ENCODE data around the gene PON2. TPM values are rescaled to one million over a fixed set of nuclear protein-coding genes. Genes with fewer than 3 reads are reported as not detected.

The PON2 gene
- total and polyA plus RNA-seq, 2 experiments from 2014 or later = 39.4 to 42.4 TPM

DNA sequence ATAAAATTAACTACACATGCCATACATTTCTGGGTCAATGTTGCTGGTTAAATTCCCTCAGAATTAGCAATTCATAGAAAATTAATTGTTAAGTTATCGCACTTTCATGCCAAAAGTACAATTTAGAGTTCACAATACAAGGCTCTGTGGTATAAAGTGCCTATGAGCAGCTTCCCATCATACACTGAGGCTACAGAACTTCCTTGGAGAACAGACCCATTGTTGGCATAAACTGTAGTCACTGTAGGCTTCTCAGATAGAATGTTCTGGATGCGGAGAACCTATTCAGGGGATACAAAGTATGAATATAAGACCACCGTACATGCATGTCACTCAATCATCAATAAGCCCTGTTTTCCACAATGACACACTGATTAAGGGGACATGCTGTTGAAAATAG is 29.6 kb downstream of the PON2 start (continued):
- TF ChIP-seq ZNF462 (CRISPR knock-in tag; IDR thresholded peaks at IDR 0.05) (no peak), NANOG (IDR thresholded peaks at IDR 0.05; ENCODE audit: borderline replicate concordance) (no peak), STAT1 (IDR thresholded peaks at IDR 0.05; ENCODE audit: unreplicated experiment) (no peak)

- Histone ChIP-seq H3F3A (replicated peaks; ENCODE audit: low read depth) (no peaks in the 10 kb centered on the region), H3K79me2 (replicated peaks; ENCODE audit: insufficient read depth) (no peaks in the 10 kb centered on the region), H3K27me3 (ENCODE audit: insufficient read depth) (no peaks in the 10 kb centered on the region), H3K4me1 (ENCODE audit: insufficient read depth) (no peaks in the 10 kb centered on the region), H3K27ac (ENCODE audit: low read depth) (peak overlapping the region; percentile 20; the same call in 1 of the 2 replicates), H3K4me2 (no peak overlapping the region), H4K20me1 (replicated peaks; ENCODE audit: insufficient read depth) (no peaks in the 10 kb centered on the region), H2AFZ (no peak overlapping the region), H3K36me3 (ENCODE audit: insufficient read depth) (no peaks in the 10 kb centered on the region; the same call in 1 of the 2 replicates), H3K4me3 (no peak overlapping the region), H3K9me2 (ENCODE audit: insufficient read depth) (no peaks in the 10 kb centered on the region)
- ATAC-seq (no peak), DNase-seq (ENCODE audit: low spot score) (no peak)
- H3K27ac Mint-ChIP-seq = no peak overlapping the region
- no peak for TF ChIP-seq EZH2 (IDR thresholded peaks at IDR 0.05; ENCODE audit: low read depth, unreplicated experiment)
- no peak for TF ChIP-seq POLR2AphosphoS5 (IDR thresholded peaks at IDR 0.05; ENCODE audit: low read depth)
- no peak for TF ChIP-seq ZNF114 (CRISPR knock-in tag; IDR thresholded peaks at IDR 0.05)
- no peak for TF ChIP-seq ZNF331 (CRISPR knock-in tag; IDR thresholded peaks at IDR 0.05; ENCODE audit: low read depth)
- no peak for TF ChIP-seq NANOG (IDR thresholded peaks at IDR 0.05; ENCODE audit: borderline replicate concordance)
- no peak for TF ChIP-seq ETS1 (IDR thresholded peaks at IDR 0.05)
- TF ChIP-seq EZH2phosphoT487 (IDR thresholded peaks at IDR 0.05; ENCODE audit: unreplicated experiment) = no peak
- no peak for TF ChIP-seq JUNB (IDR thresholded peaks at IDR 0.05; ENCODE audit: unreplicated experiment)
- no peak for TF ChIP-seq STAT1 (IDR thresholded peaks at IDR 0.05; ENCODE audit: unreplicated experiment)
- TF ChIP-seq, protein P1, sequence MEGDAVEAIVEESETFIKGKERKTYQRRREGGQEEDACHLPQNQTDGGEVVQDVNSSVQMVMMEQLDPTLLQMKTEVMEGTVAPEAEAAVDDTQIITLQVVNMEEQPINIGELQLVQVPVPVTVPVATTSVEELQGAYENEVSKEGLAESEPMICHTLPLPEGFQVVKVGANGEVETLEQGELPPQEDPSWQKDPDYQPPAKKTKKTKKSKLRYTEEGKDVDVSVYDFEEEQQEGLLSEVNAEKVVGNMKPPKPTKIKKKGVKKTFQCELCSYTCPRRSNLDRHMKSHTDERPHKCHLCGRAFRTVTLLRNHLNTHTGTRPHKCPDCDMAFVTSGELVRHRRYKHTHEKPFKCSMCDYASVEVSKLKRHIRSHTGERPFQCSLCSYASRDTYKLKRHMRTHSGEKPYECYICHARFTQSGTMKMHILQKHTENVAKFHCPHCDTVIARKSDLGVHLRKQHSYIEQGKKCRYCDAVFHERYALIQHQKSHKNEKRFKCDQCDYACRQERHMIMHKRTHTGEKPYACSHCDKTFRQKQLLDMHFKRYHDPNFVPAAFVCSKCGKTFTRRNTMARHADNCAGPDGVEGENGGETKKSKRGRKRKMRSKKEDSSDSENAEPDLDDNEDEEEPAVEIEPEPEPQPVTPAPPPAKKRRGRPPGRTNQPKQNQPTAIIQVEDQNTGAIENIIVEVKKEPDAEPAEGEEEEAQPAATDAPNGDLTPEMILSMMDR (conservative IDR thresholded peaks at IDR 0.05; ENCODE audit: low read depth in 2 of 2) = no peak
- no peaks in the 10 kb centered on the region for H3K9me3 Mint-ChIP-seq
- peaks cover 1% of the 10 kb centered on the region for H3K27me3 Mint-ChIP-seq (ENCODE audit: insufficient read depth, low read depth, poor library complexity)
- H3K4me3 Mint-ChIP-seq = no peak overlapping the region
- peaks cover 6% of the 10 kb centered on the region; the same call in 1 of the 3 replicates for H3K36me3 Mint-ChIP-seq (ENCODE audit: low read depth)
- H3K4me1 Mint-ChIP-seq = no peaks in the 10 kb centered on the region; the same call in 2 of the 3 replicates
Observed at GRCh38 chr7:95404316-95404865, 30.4 kb downstream of the PON2 start.
